Neural crest cell (in vitro differentiated cells): ENCODE results near the gene NCOA3. TPM values are rescaled to one million over a fixed set of nuclear protein-coding genes. Genes with fewer than 3 reads are reported as not detected.

Experiments used
- DNase-seq: peaks from one replicate; pipeline ENCODE4 v3.0.0; 2021; ENCODE audit warnings: low read depth, mixed read lengths, low spot score
- H3K27ac Mint-ChIP-seq: one replicate; pipeline ENCODE4 v1.8.0; 2021; ENCODE audit warnings: mild to moderate bottlenecking, mixed read lengths; ENCODE audit not compliant: unreplicated experiment
- H3K27me3 Mint-ChIP-seq: 2 replicates; pipeline ENCODE4 v1.8.0; 2021; ENCODE audit warnings: low read depth, mild to moderate bottlenecking, mixed read lengths
- H3K36me3 Mint-ChIP-seq: 2 replicates; pipeline ENCODE4 v1.8.0; 2021; ENCODE audit warnings: low read depth, mild to moderate bottlenecking, mixed read lengths
- H3K4me1 Mint-ChIP-seq: 2 replicates; pipeline ENCODE4 v1.8.0; 2021; ENCODE audit warnings: mixed read lengths
- H3K4me3 Mint-ChIP-seq: one replicate; pipeline ENCODE4 v1.8.0; 2021; ENCODE audit warnings: mild to moderate bottlenecking, mixed read lengths
- H3K9me3 Mint-ChIP-seq: 2 replicates; pipeline ENCODE4 v1.8.0; 2021; ENCODE audit warnings: mixed read lengths
- total RNA-seq: library from RNA; stranded (reverse); gene quantifications from 2 replicates; pipeline ENCODE4 v1.2.1, GENCODE V29; 2021
- TF ChIP-seq, protein P1 (sequence below): fragments of 200-600 bp; sonication (generic); conservative IDR thresholded peaks from 2 replicates; pipeline ENCODE4 v1.5.0; 2021; ENCODE audit warnings: antibody characterized with exemption, mild to moderate bottlenecking

NCOA3 gene
- total RNA-seq, 1 donor from 2014 or later = 25.7 TPM

- H3K9me3 Mint-ChIP-seq = no peaks in the 10 kb centered on the region
- TF ChIP-seq, protein P1, sequence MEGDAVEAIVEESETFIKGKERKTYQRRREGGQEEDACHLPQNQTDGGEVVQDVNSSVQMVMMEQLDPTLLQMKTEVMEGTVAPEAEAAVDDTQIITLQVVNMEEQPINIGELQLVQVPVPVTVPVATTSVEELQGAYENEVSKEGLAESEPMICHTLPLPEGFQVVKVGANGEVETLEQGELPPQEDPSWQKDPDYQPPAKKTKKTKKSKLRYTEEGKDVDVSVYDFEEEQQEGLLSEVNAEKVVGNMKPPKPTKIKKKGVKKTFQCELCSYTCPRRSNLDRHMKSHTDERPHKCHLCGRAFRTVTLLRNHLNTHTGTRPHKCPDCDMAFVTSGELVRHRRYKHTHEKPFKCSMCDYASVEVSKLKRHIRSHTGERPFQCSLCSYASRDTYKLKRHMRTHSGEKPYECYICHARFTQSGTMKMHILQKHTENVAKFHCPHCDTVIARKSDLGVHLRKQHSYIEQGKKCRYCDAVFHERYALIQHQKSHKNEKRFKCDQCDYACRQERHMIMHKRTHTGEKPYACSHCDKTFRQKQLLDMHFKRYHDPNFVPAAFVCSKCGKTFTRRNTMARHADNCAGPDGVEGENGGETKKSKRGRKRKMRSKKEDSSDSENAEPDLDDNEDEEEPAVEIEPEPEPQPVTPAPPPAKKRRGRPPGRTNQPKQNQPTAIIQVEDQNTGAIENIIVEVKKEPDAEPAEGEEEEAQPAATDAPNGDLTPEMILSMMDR = no peak
- H3K27me3 Mint-ChIP-seq = no peaks in the 10 kb centered on the region
- no peak for DNase-seq
- H3K4me1 Mint-ChIP-seq = peaks cover 14% of the 10 kb centered on the region
- H3K36me3 Mint-ChIP-seq = peaks cover 3% of the 10 kb centered on the region
- H3K27ac Mint-ChIP-seq = no peak overlapping the region
- H3K4me3 Mint-ChIP-seq = no peak overlapping the region
Measured at GRCh38 chr20:47686545-47686944, 184.9 kb downstream of the NCOA3 start.

- peaks cover 3% of the 10 kb centered on the region for H3K36me3 Mint-ChIP-seq
- TF ChIP-seq, protein P1 = no peak
- DNase-seq = no peak
- no peaks in the 10 kb centered on the region for H3K9me3 Mint-ChIP-seq
- peak overlapping the region; percentile 69 for H3K27ac Mint-ChIP-seq
- H3K4me1 Mint-ChIP-seq = peaks cover 14% of the 10 kb centered on the region
- H3K27me3 Mint-ChIP-seq = no peaks in the 10 kb centered on the region
- H3K4me3 Mint-ChIP-seq = no peak overlapping the region
Measured at GRCh38 chr20:47687095-47687987, 185.7 kb downstream of the NCOA3 start.

DNA sequence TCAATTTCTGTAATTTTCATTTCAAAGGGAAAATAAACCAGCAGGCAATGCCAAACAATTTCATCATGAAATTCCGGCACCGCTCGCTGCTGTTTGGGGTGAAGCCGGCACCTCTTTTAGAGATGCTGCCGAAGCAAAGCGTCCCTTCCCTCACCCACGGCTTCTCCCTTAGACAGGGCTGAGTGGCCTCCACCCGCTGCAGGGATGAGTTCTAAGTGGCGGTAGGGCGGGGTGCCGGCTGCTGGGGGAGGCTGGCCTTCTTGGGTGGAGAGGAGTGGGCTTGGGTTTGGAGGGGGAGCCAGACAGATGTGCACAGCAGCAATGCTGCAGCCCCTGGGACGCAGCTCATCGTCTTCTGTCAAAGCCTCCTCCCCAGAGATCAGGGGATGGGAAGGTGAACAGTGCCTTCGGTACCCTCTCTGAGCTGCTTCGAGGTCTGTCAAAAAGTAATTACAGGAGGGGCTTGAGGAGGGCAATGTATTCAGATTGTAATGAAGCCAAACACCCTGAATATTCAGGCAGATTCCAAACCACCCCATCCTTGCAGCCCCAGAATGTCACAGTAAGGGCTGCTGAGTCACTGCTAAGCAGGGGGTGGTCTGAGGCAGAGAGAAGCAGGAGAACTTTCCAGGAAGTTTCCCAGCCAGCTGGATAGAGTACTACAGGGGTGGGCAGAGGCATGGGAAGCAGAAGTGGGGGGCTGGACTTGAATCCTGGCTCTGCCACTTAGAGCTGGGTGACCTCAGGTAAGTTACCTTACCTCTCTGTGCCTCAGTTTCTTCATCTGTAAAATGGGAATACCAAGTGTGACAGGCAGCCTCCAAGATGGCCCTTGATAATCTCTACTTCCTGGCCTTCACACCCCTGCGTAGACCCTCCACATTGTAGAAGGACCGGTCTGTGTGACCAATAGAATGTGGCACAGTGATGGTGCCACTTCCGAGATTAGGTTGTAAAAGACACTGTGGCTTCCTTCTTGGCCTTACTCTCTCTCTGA, 187.0 kb downstream of the NCOA3 start:
- Mint-ChIP-seq H3K9me3 (no peaks in the 10 kb centered on the region), H3K4me1 (peaks cover 14% of the 10 kb centered on the region), H3K4me3 (no peak overlapping the region), H3K27ac (no peak overlapping the region), H3K36me3 (peaks cover 3% of the 10 kb centered on the region), H3K27me3 (no peaks in the 10 kb centered on the region)
- no peak for DNase-seq
- TF ChIP-seq, protein P1 = no peak

GRCh38 chr20:47689731-47690130, 188.0 kb downstream of the NCOA3 start:
- peaks cover 3% of the 10 kb centered on the region for H3K36me3 Mint-ChIP-seq
- peaks cover 14% of the 10 kb centered on the region for H3K4me1 Mint-ChIP-seq
- no peaks in the 10 kb centered on the region for H3K27me3 Mint-ChIP-seq
- no peak overlapping the region for H3K4me3 Mint-ChIP-seq
- no peak overlapping the region for H3K27ac Mint-ChIP-seq
- H3K9me3 Mint-ChIP-seq = no peaks in the 10 kb centered on the region
- TF ChIP-seq, protein P1 = no peak
- DNase-seq = no peak

DNA sequence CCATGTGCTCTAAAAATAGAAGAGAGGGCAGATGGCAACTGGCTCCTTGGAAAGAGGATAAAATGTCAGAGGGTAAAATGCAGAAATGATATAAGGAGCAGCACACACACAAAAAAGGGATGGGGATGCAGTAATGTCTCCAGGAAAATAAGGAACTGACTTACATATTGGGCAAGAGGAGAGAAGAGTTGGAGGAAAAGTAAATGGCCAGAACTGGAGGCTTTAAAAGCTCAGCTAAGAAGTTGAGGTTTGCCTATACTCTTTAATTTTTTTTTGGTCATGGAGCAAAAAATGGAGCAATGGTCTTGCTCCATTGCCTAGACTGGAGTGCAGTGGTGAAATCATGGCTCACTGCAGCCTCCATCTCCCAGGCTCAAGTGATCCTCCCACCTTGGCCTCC, 189.9 kb downstream of the NCOA3 start:
- peaks cover 10% of the 10 kb centered on the region for H3K4me1 Mint-ChIP-seq
- peaks cover 3% of the 10 kb centered on the region for H3K36me3 Mint-ChIP-seq
- no peaks in the 10 kb centered on the region for H3K9me3 Mint-ChIP-seq
- H3K4me3 Mint-ChIP-seq = no peak overlapping the region
- TF ChIP-seq, protein P1 = no peak
- H3K27me3 Mint-ChIP-seq = no peaks in the 10 kb centered on the region
- no peak for DNase-seq
- no peak overlapping the region for H3K27ac Mint-ChIP-seq
